GM20000 (cell line): ENCODE data around the gene PGAM4.

Experiments used
- DNase-seq: peaks from one replicate; pipeline ENCODE4 v3.0.0; 2012; ENCODE audit warnings: low spot score
- CTCF ChIP-seq: IDR thresholded peaks from 2 replicates; pipeline ENCODE4 v1.5.1; 2012; ENCODE audit warnings: mild to moderate bottlenecking, control low read depth; ENCODE audit errors: extremely low read depth, missing control alignments

Gene PGAM4

GRCh38 chrX:77966361-77966760 lies 3.1 kb downstream of the PGAM4 start:
- TF ChIP-seq CTCF, result no peak
- no peak for DNase-seq

- DNase-seq, result no peak
- no peak for TF ChIP-seq CTCF
These were observed 7.2 kb downstream of the PGAM4 start for GRCh38 chrX:77962068-77962902.

GRCh38 chrX:77961063-77961462 lies 8.4 kb downstream of the PGAM4 start:
- TF ChIP-seq CTCF, result no peak
- DNase-seq, result no peak

GRCh38 chrX:77960567-77960966 lies 8.9 kb downstream of the PGAM4 start:
- no peak for DNase-seq
- no peak for TF ChIP-seq CTCF

- DNase-seq, result no peak
- TF ChIP-seq CTCF, result no peak
These were observed 15.7 kb downstream of the PGAM4 start for GRCh38 chrX:77953708-77954107.

- no peak for DNase-seq
- no peak for TF ChIP-seq CTCF
These were observed 16.1 kb downstream of the PGAM4 start for GRCh38 chrX:77953302-77953701.

GRCh38 chrX:77952173-77952572 lies 17.3 kb downstream of the PGAM4 start:
- TF ChIP-seq CTCF, result no peak
- DNase-seq, result no peak
